SK-N-MC (cell line): ENCODE data around the gene FLT1.

Experiments
- DNase-seq: peaks from one replicate; pipeline ENCODE4 v3.0.0-alpha.2; 2011; ENCODE audit warnings: low read depth, low spot score
- H3K27ac ChIP-seq: fragments of 200-600 bp; sonication (generic); 2 replicates; pipeline ENCODE4 v1.5.1; 2016; ENCODE audit warnings: mixed run types
- H3K36me3 ChIP-seq: fragments of 200-600 bp; sonication (generic); 2 replicates; pipeline ENCODE4 v1.6.1; 2017; ENCODE audit warnings: antibody characterized with exemption, low read length, mixed read lengths; ENCODE audit not compliant: insufficient read depth
- H3K4me3 ChIP-seq: fragments of 200-600 bp; sonication (generic); 2 replicates; pipeline ENCODE4 v1.5.1; 2016
- H3K9ac ChIP-seq: fragments of 200-600 bp; sonication (generic); 2 replicates; pipeline ENCODE4 v1.8.0; 2017; ENCODE audit warnings: mixed run types, mixed read lengths; ENCODE audit not compliant: insufficient read length
- H3K9me3 ChIP-seq: fragments of 200-600 bp; sonication (generic); 2 replicates; pipeline ENCODE4 v1.6.1; 2017; ENCODE audit warnings: low read depth, mild to moderate bottlenecking, antibody characterized with exemption, low read length, moderate library complexity, mixed read lengths
- EZH2 ChIP-seq: fragments of 200-600 bp; sonication (generic); IDR thresholded peaks from one replicate; pipeline ENCODE4 v1.6.1; 2017; ENCODE audit warnings: antibody characterized with exemption
- FOXP2 ChIP-seq: optimal IDR thresholded peaks from 2 replicates; pipeline ENCODE3; 2011; ENCODE audit warnings: mild to moderate bottlenecking, moderate library complexity; ENCODE audit not compliant: insufficient read depth; ENCODE audit errors: extremely low read length, control extremely low read depth
- POLR2AphosphoS5 ChIP-seq: IDR thresholded peaks from 2 replicates; pipeline ENCODE4 v1.6.1; 2012; ENCODE audit warnings: mild to moderate bottlenecking, low read depth, low read length, borderline replicate concordance

The FLT1 gene

GRCh38 chr13:28531077-28531844, 36.3 kb upstream of the FLT1 start:
- Histone ChIP-seq H3K36me3 (no peaks in the 10 kb centered on the region), H3K4me3 (peak overlapping the region; percentile 77), H3K27ac (peak overlapping the region; percentile 43), H3K9me3 (no peaks in the 10 kb centered on the region), H3K9ac (peak overlapping the region; percentile 70)
- TF ChIP-seq FOXP2 (peak; percentile 78), EZH2 (no peak), POLR2AphosphoS5 (no peak)
- no peak for DNase-seq

- Histone ChIP-seq H3K27ac (peak overlapping the region; percentile 43; the same call in 1 of the 2 replicates), H3K36me3 (no peaks in the 10 kb centered on the region), H3K9me3 (no peaks in the 10 kb centered on the region), H3K9ac (peak overlapping the region; percentile 70), H3K4me3 (peak overlapping the region; percentile 77)
- TF ChIP-seq EZH2, result no peak
- no peak for TF ChIP-seq FOXP2
- TF ChIP-seq POLR2AphosphoS5, result no peak
- no peak for DNase-seq
Observed at GRCh38 chr13:28530729-28531076, 35.8 kb upstream of the FLT1 start.

GRCh38 chr13:28529836-28530235, 34.9 kb upstream of the FLT1 start:
- DNase-seq, result no peak
- Histone ChIP-seq H3K36me3 (no peaks in the 10 kb centered on the region), H3K9me3 (no peaks in the 10 kb centered on the region), H3K27ac (no peak overlapping the region), H3K4me3 (peak overlapping the region; percentile 77; the same call in 1 of the 2 replicates), H3K9ac (no peak overlapping the region)
- TF ChIP-seq POLR2AphosphoS5, result no peak
- no peak for TF ChIP-seq EZH2
- no peak for TF ChIP-seq FOXP2

GRCh38 chr13:28528848-28529247, 33.9 kb upstream of the FLT1 start:
- no peak overlapping the region for H3K4me3 ChIP-seq
- TF ChIP-seq EZH2, result no peak
- TF ChIP-seq POLR2AphosphoS5, result no peak
- TF ChIP-seq FOXP2, result no peak
- no peak overlapping the region for H3K27ac ChIP-seq
- no peak overlapping the region for H3K9ac ChIP-seq
- H3K9me3 ChIP-seq, result no peaks in the 10 kb centered on the region
- no peaks in the 10 kb centered on the region for H3K36me3 ChIP-seq
- no peak for DNase-seq

- DNase-seq, result no peak
- H3K9me3 ChIP-seq, result no peaks in the 10 kb centered on the region
- H3K4me3 ChIP-seq, result no peak overlapping the region
- H3K27ac ChIP-seq, result no peak overlapping the region
- no peak overlapping the region for H3K9ac ChIP-seq
- TF ChIP-seq POLR2AphosphoS5 (no peak), FOXP2 (no peak), EZH2 (no peak)
- no peaks in the 10 kb centered on the region for H3K36me3 ChIP-seq
Observed at GRCh38 chr13:28528388-28528787, 33.5 kb upstream of the FLT1 start.

GRCh38 chr13:28527629-28528028, 32.7 kb upstream of the FLT1 start:
- TF ChIP-seq EZH2, result no peak
- TF ChIP-seq POLR2AphosphoS5, result no peak
- TF ChIP-seq FOXP2, result no peak
- no peaks in the 10 kb centered on the region for H3K36me3 ChIP-seq
- no peaks in the 10 kb centered on the region for H3K9me3 ChIP-seq
- no peak overlapping the region for H3K4me3 ChIP-seq
- DNase-seq, result no peak
- no peak overlapping the region for H3K27ac ChIP-seq
- H3K9ac ChIP-seq, result no peak overlapping the region

- no peak for DNase-seq
- H3K9me3 ChIP-seq, result no peaks in the 10 kb centered on the region
- H3K9ac ChIP-seq, result no peak overlapping the region
- TF ChIP-seq FOXP2 (no peak), EZH2 (no peak), POLR2AphosphoS5 (no peak)
- no peak overlapping the region for H3K27ac ChIP-seq
- H3K4me3 ChIP-seq, result no peak overlapping the region
- H3K36me3 ChIP-seq, result no peaks in the 10 kb centered on the region
Observed at GRCh38 chr13:28526876-28527275, 31.9 kb upstream of the FLT1 start.

- Histone ChIP-seq H3K27ac (no peak overlapping the region), H3K4me3 (no peak overlapping the region), H3K9ac (no peak overlapping the region), H3K9me3 (no peaks in the 10 kb centered on the region), H3K36me3 (no peaks in the 10 kb centered on the region)
- DNase-seq, result no peak
- no peak for TF ChIP-seq POLR2AphosphoS5
- TF ChIP-seq FOXP2, result no peak
- TF ChIP-seq EZH2, result no peak
Observed at GRCh38 chr13:28522871-28523270, 27.9 kb upstream of the FLT1 start.
